AG10803 (cell line): ENCODE results near the gene INPP5A.

Source experiments
- DNase-seq: peaks from one replicate; pipeline ENCODE4 v3.0.0; 2010; ENCODE audit warnings: low read depth
- H3K4me3 ChIP-seq: 2 replicates; pipeline ENCODE4 v1.5.1; 2011; ENCODE audit warnings: mild to moderate bottlenecking, low read length, control low read depth
- TF ChIP-seq, protein P1 (sequence below): conservative IDR thresholded peaks from 2 replicates; pipeline ENCODE4 v1.5.1; 2011; ENCODE audit warnings: mild to moderate bottlenecking, low read length, control low read depth, inconsistent platforms

INPP5A gene

DNA sequence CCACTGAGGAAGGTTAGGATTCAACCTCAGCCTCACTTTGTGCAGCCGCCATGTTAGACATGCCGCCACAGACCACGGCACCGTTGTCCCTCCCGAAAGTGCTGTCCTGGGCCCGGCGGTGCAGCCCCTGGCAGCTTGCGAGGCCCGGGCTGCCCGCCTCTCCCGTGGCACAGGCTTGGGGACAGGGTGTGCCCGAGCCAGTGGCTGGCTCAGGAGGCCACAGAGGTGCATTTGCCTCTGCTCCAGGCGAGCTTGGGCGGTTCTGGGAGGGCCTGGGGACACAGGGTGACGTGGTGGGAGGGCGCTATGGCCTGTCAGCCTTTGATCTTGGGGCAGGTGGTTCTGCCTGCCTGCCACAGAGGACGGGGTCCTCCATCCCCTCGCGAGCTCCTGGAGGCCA is 207.3 kb downstream of the INPP5A start:
- TF ChIP-seq, protein P1, sequence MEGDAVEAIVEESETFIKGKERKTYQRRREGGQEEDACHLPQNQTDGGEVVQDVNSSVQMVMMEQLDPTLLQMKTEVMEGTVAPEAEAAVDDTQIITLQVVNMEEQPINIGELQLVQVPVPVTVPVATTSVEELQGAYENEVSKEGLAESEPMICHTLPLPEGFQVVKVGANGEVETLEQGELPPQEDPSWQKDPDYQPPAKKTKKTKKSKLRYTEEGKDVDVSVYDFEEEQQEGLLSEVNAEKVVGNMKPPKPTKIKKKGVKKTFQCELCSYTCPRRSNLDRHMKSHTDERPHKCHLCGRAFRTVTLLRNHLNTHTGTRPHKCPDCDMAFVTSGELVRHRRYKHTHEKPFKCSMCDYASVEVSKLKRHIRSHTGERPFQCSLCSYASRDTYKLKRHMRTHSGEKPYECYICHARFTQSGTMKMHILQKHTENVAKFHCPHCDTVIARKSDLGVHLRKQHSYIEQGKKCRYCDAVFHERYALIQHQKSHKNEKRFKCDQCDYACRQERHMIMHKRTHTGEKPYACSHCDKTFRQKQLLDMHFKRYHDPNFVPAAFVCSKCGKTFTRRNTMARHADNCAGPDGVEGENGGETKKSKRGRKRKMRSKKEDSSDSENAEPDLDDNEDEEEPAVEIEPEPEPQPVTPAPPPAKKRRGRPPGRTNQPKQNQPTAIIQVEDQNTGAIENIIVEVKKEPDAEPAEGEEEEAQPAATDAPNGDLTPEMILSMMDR = no peak
- no peak overlapping the region for H3K4me3 ChIP-seq
- DNase-seq = no peak

DNA sequence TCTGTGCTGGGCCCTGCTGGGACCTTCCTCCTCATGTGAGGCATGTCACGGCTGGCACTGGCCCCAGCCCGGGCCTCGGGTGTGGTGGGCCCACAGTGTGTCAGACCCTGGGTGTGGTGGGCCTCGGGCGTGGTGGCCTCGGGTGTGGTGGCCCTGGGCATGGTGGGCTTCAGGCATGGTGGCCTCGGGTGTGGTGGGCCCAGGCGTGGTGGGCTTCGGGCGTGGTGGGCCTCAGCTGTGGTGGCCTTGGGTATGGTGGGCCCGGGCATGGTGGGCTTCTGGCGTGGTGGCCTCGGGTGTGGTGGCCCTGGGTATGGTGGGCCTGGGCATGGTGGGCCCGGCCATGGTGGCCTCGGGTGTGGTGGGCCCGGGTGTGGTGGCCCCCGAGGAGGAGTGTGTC is 207.9 kb downstream of the INPP5A start:
- H3K4me3 ChIP-seq = no peak overlapping the region
- TF ChIP-seq, protein P1 = no peak
- no peak for DNase-seq

DNA sequence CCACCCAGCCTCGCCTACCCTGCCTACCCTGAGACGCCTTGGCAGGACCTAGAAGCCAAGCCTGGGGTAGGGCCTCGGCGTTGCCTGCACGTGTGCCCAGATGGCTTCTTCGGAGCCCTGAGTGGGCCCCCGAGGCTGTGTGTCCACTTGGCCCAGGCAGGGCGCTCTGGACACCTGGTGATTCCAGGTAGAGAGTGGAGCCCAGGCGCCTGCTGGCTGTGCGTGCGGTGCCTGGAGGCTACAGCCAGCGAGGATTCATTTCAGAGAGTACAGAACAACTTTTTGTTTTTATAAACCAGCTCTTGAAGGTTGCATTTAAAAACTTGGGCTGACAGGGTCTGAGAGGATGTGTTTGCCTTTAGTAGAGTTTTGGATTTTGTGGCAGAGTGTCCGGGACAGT is 208.4 kb downstream of the INPP5A start:
- TF ChIP-seq, protein P1 = no peak
- no peak overlapping the region for H3K4me3 ChIP-seq
- no peak for DNase-seq

DNA sequence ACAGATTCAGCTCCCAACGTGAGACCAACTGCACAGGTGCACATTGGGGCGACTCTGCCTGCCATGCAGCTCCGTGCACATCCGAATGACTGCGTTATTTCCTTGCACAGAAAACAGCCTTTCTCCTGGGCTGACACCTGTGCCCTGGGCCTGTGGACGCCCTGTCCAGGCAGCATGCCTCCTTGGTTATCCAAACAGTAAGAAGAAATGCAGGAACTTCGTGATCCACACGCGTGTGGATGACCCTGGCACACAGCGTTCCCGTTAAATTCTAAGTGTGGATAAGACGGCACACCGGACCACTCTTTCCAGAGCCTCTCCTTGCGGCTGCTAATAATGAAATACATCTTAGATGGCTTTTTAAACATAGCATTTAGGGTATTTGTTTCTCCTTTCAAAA is 208.8 kb downstream of the INPP5A start:
- DNase-seq = no peak
- H3K4me3 ChIP-seq = no peak overlapping the region
- TF ChIP-seq, protein P1 = no peak

DNA sequence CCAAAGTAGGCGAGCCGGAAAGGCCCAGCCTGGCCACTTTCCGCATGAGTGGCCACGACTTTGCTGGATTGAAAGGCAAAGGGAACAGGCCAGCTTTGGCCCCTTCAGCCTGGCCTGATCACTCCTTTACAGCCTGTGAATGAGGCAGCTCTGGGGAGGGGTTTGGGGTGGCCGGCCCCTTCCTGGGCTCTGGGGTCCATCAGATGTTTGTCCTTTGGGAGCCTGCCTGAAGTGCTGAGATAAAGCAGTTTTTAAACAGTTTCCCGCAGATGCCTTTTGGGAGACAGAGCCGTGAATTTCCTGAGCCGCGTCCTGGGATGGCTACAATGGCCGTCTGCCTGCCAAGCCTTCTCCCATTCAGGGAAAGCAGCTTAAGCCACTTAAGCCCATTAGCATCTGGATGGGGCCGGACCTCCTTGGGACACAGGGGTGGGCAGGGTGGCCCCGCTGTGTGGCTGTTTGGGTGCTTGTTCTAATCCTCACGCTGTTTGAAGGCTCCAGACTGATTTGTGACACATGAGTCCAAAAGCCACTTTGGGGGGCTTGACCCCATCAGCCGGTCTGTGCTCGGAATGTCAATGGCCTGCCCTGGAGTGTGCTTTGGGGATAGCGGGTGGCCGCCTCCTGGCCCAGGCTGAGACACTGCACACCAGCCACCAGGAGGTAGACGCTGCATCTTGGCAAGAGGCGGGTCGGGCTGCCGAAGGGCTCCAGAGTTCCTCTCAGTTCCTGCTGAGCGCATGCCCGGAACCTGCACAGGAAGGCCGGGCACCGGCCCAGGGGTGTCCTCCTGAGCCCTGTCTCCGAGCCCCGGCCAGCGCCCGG is 209.4 kb downstream of the INPP5A start:
- TF ChIP-seq, protein P1 = no peak
- no peak for DNase-seq
- H3K4me3 ChIP-seq = no peak overlapping the region

DNA sequence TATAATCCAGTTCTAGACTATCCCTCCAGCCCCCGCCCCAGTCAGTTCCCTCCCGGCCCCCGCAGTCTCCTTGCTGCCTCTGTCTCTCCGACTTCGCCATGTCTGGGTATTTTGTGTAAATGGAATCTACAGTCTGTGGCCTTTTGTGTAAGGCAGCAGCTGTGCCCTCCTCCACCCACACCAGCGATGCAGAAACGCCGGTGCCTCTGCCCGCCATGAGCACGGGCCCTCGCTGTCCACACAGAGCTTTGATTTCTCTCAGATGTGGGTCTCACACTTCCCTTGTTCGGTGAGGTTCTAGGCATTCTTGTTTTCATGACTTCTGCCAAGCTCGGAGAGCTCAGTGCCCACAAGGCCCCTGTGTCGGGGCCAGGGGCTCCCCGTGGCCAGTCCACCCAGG is 210.5 kb downstream of the INPP5A start:
- no peak overlapping the region for H3K4me3 ChIP-seq
- TF ChIP-seq, protein P1 = no peak
- no peak for DNase-seq
